ENCODE results near the gene POU3F3.

- no peak for TF ChIP-seq CTCF (conservative IDR thresholded peaks at IDR 0.05; ENCODE audit: low read length)
- TF ChIP-seq EZH2phosphoT487 (IDR thresholded peaks at IDR 0.05; ENCODE audit: borderline replicate concordance, low read depth, low read length): no peak
Measured at GRCh38 chr2:104864280-104865095, 10.6 kb downstream of the POU3F3 start.
